ENCODE data around the gene UBAC1. TPM values are rescaled to one million over a fixed set of nuclear protein-coding genes. Genes with fewer than 3 reads are reported as not detected.

The UBAC1 gene
- total RNA-seq, 4 donors from 2014 or later: 47.6 to 63.2 (median 54.3) TPM

DNA sequence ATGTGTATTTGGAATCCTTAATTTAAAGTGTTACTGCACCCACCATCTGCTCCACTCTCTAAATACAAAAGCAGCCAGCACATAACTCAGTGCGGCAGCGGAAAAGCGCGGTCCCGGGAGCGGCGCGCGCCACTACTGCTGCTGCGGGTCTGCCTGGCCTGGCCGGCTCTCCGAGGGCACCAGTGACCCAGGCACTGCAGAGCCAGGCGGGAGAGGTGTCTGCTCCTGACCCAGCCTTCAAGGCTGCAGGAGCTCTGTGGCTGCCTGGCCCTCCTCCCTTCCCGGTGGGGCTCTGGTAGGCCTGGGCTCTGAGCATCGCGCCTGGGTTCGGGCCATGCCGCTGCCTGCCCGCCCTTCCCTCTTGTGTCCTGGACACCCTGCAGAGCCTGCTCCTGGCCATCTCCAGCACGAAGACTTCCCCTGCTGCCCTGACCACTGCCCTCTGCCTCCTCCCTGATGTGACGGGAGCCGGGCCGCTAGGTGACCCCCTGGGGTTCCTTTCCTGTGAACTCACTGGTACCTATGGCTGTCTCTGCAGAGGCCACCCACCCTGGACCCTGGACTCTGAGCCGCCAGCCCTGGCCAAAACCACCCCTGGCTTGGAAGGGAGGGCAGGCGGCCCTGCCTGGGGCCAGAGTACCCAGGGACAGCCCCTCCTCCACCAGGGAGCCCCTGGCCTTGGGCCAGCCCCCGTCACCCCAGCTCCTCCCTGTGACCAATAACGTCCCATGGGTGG, 32.8 kb upstream of the UBAC1 start:
- H3K27me3 ChIP-seq: peaks cover 0 to 36% (median 2%) of the 10 kb centered on the region in 4 donors
- no peaks in the 10 kb centered on the region for H3K9me3 ChIP-seq
- H3K4me1 ChIP-seq: peaks cover 29 to 54% (median 30%) of the 10 kb centered on the region in 3 donors
- TF ChIP-seq POLR2A (IDR thresholded peaks at IDR 0.05) (no peak), CTCF (IDR thresholded peaks at IDR 0.05) (no peak)
- H3K36me3 ChIP-seq: no peaks in the 10 kb centered on the region
- whole genome bisulfite sequencing, 2 donors: 89 to 93% methylated on average over 12 of the region's 27 CpGs
- no peak for DNase-seq
- H3K27ac ChIP-seq: peak overlapping the region in 3 of 4 donors; percentile 84 to 95 (median 85)
- H3K4me3 ChIP-seq: no peak overlapping the region
- intact Hi-C loops (cut with DNase I): no loop called here

DNA sequence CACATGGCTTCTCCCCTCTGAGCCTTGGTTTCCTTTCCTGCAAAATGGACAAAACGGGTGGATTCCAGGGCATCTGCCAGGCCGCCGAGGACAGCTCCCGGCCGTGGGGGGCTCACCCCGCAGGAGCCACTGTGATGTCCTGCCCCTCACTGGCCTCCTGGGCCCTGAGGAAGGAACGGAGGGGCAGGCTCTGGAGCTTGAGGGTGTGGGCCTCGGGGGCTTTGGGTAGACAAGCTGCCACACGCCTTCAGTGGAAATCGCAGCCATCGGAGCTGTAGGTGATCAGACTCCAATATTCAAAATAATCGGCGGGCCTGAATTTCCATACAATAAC, 32.2 kb upstream of the UBAC1 start:
- Histone ChIP-seq H3K4me1 (peaks cover 29 to 54% (median 30%) of the 10 kb centered on the region in 3 donors), H3K4me3 (peak overlapping the region in 3 of 4 donors; percentile 12 to 49 (median 28)), H3K36me3 (no peaks in the 10 kb centered on the region), H3K9me3 (no peaks in the 10 kb centered on the region), H3K27me3 (peaks cover 0 to 41% (median 2%) of the 10 kb centered on the region in 4 donors), H3K27ac (peak overlapping the region; percentile 72 to 95 (median 84))
- intact Hi-C loops (cut with DNase I): no loop called here
- WGBS, 2 donors: 55 to 62% methylated on average over 3 to 6 of the region's 13 CpGs
- DNase-seq: no peak
- TF ChIP-seq POLR2A (IDR thresholded peaks at IDR 0.05) (no peak), CTCF (IDR thresholded peaks at IDR 0.05) (no peak)

GRCh38 chr9:135992486-135993408, 31.6 kb upstream of the UBAC1 start:
- Histone ChIP-seq H3K4me3 (peak overlapping the region in 3 of 4 donors; percentile 12 to 49 (median 28)), H3K36me3 (no peaks in the 10 kb centered on the region), H3K9me3 (no peaks in the 10 kb centered on the region), H3K4me1 (peaks cover 29 to 54% (median 30%) of the 10 kb centered on the region in 3 donors), H3K27me3 (peaks cover 0 to 48% (median 2%) of the 10 kb centered on the region in 4 donors), H3K27ac (peak overlapping the region; percentile 72 to 95 (median 84))
- DNase-seq: no peak
- intact Hi-C loops (cut with DNase I): no loop called here
- TF ChIP-seq POLR2A (IDR thresholded peaks at IDR 0.05) (peak in 1 of 4 donors; percentile 35), CTCF (IDR thresholded peaks at IDR 0.05) (no peak)
- WGBS, 2 donors: 0 to 9% methylated on average over 4 to 5 of the region's 32 CpGs

GRCh38 chr9:135991771-135992170, 30.6 kb upstream of the UBAC1 start:
- intact Hi-C loops (cut with DNase I): no loop called here
- peaks cover 0 to 50% (median 2%) of the 10 kb centered on the region in 4 donors for H3K27me3 ChIP-seq
- peaks cover 29 to 54% (median 30%) of the 10 kb centered on the region in 3 donors for H3K4me1 ChIP-seq
- no peaks in the 10 kb centered on the region for H3K36me3 ChIP-seq
- no peak for DNase-seq
- no peaks in the 10 kb centered on the region for H3K9me3 ChIP-seq
- 82 to 84% methylated on average over 18 of the region's 18 CpGs for WGBS, 2 donors
- peak overlapping the region in 3 of 4 donors; percentile 84 to 95 (median 85) for H3K27ac ChIP-seq
- TF ChIP-seq POLR2A (IDR thresholded peaks at IDR 0.05) (no peak), CTCF (IDR thresholded peaks at IDR 0.05) (no peak)
- H3K4me3 ChIP-seq: no peak overlapping the region
